ENCODE results near the gene ALPL. TPM values are rescaled to one million over a fixed set of nuclear protein-coding genes. Genes with fewer than 3 reads are reported as not detected.

The ALPL gene
- total and polyA plus RNA-seq, 9 of the 15 experiments (the other 6 are each of a cell fraction or from before 2014, with no cell fraction given), result 0.04 to 0.38 (median 0.18) TPM; not detected in 4

DNA sequence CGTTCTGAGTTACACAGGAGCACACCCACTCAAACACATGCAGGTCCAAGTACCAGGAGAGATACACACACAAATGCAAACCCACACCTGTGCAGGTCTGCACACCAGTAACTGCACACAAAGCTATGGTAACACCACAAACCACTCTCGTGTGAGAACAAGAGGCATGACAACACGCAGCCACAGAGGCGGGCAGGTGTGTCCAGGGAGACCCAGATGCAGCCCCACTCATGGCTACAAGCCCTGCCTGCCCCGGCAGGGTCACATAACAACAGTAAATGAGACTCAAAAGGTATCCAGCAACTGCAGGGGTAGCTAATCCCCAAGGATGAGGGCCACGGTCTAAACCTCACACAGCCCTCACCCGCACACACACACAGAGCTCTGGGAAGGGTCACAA, 111.8 kb downstream of the ALPL start (continued):
- TF ChIP-seq KAT2B (IDR thresholded peaks at IDR 0.05; ENCODE audit: low read depth, low read length), result no peak

- DNase-seq (ENCODE audit: extremely low read depth in 1 of 4, low spot score in 3 of 4), result no peak
- ATAC-seq, result no peak
- Histone ChIP-seq H3K9me1 (ENCODE audit: control insufficient read depth, insufficient read depth, low read length) (peaks cover 4% of the 10 kb centered on the region), H3K4me1 (replicated peaks in 1 of 2; ENCODE audit: control insufficient read depth in 2 of 2, insufficient read depth in 2 of 2, low read length in 2 of 2) (peaks cover 25 to 66% of the 10 kb centered on the region in 2 experiments), H3K27me3 (ENCODE audit: control insufficient read depth in 2 of 2, insufficient read depth in 2 of 2, low read length in 2 of 2) (no peaks in the 10 kb centered on the region), H3K4me2 (ENCODE audit: insufficient read depth, low read length) (peak overlapping the region; percentile 43; the same call in 1 of the 2 replicates), H3K79me2 (ENCODE audit: control insufficient read depth, insufficient read depth, low read length) (peaks cover 31% of the 10 kb centered on the region), H4K20me1 (replicated peaks; ENCODE audit: control insufficient read depth, insufficient read depth, low read length) (no peaks in the 10 kb centered on the region), H3K27ac (ENCODE audit: extremely low read depth, low read depth, low read length) (no peak overlapping the region), H2AFZ (ENCODE audit: low read depth, low read length) (no peak overlapping the region), H3K36me3 (ENCODE audit: control insufficient read depth, insufficient read depth, low read length) (peaks cover 43% of the 10 kb centered on the region), H3K4me3 (peak overlapping the region; percentile 26), H3K9ac (ENCODE audit: insufficient read depth in 1 of 2, low read depth in 2 of 2, low read length in 2 of 2) (peak overlapping the region; percentile 16 to 82; a peak in 3 of 4 replicates), H3K9me3 (replicated peaks; ENCODE audit: control insufficient read depth, insufficient read depth, low read depth, low read length) (no peaks in the 10 kb centered on the region)
- POLR2A ChIA-PET, result interaction anchor here (0.7 to 2.0 kb wide), 4 partner anchors 10 to 403 kb away, joined by 3 to 11 read pairs (median 6); no protein-coding TSS in a partner anchor
- FAIRE-seq, result no peak
- no TSS peak for BruUV-seq (replicated peaks)
- CTCF ChIA-PET (ENCODE audit: low intra/inter-chr PET ratio), result no interaction called here
- intact Hi-C loops (cut with micrococcal nuclease) (no loop called here), in situ Hi-C loops (cut with MboI) (no loop called here)
- TF ChIP-seq, protein P1, sequence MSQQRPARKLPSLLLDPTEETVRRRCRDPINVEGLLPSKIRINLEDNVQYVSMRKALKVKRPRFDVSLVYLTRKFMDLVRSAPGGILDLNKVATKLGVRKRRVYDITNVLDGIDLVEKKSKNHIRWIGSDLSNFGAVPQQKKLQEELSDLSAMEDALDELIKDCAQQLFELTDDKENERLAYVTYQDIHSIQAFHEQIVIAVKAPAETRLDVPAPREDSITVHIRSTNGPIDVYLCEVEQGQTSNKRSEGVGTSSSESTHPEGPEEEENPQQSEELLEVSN (IDR thresholded peaks at IDR 0.05; ENCODE audit: borderline replicate concordance in 1 of 2, extremely low read depth in 1 of 2, insufficient read depth in 1 of 2, insufficient read length in 1 of 2, low read depth in 1 of 2, low read length in 1 of 2, poor library complexity in 1 of 2, severe bottlenecking in 1 of 2), result no peak
- TF ChIP-seq HNRNPL (IDR thresholded peaks at IDR 0.05; ENCODE audit: low read depth, low read length) (peak; percentile 43; the same call in 1 of the 2 replicates), GATA2 (CRISPR knock-in tag; IDR thresholded peaks at IDR 0.05) (no peak), SMAD1 (IDR thresholded peaks at IDR 0.05; ENCODE audit: low read depth, low read length, partially characterized antibody) (no peak), FOXK2 (conservative IDR thresholded peaks at IDR 0.05 in 1 of 2, IDR thresholded peaks at IDR 0.05 in 1 of 2; ENCODE audit: low read depth in 2 of 2) (peak in 1 of 2 experiments; percentile 37; a peak in 1 of 4 replicates)
- TF ChIP-seq, protein P2, sequence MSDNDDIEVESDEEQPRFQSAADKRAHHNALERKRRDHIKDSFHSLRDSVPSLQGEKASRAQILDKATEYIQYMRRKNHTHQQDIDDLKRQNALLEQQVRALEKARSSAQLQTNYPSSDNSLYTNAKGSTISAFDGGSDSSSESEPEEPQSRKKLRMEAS (CRISPR knock-in tag; IDR thresholded peaks at IDR 0.05), result 0 out of 2 replicates have a peak, but pooled peaks have one; percentile 11
- WGBS (ENCODE audit: insufficient coverage, low coverage, missing lambda C conversion rate), result 79% methylated on average over 25 of the region's 39 CpGs
Observed at GRCh38 chr1:21621761-21622436, 112.7 kb downstream of the ALPL start.
